WERI-Rb-1 (cell line): ENCODE measurements around the gene PCLO.

Source experiments
- DNase-seq: peaks from one replicate; pipeline ENCODE4 v3.0.0-alpha.2; 2020
- H3K27ac ChIP-seq: fragments of 250-450 bp; sonication (Bioruptor Pico); 2 replicates; pipeline ENCODE4 v1.5.1; 2020; ENCODE audit warnings: mild to moderate bottlenecking, moderate library complexity
- H3K27me3 ChIP-seq: fragments of 250-450 bp; sonication (Bioruptor Pico); 2 replicates; pipeline ENCODE4 v1.5.1; 2021; ENCODE audit warnings: mild to moderate bottlenecking, low read depth, moderate library complexity; ENCODE audit not compliant: insufficient read depth, severe bottlenecking
- H3K36me3 ChIP-seq: fragments of 250-450 bp; sonication (Bioruptor Pico); 2 replicates; pipeline ENCODE4 v1.5.1; 2020; ENCODE audit warnings: mild to moderate bottlenecking, moderate library complexity
- H3K4me3 ChIP-seq: 2 replicates; pipeline ENCODE4 v1.5.1; 2011; ENCODE audit warnings: low read depth, mild to moderate bottlenecking, control low read depth, low read length
- H3K9me3 ChIP-seq: fragments of 250-450 bp; sonication (Bioruptor Pico); 2 replicates; pipeline ENCODE4 v1.5.1; 2021; ENCODE audit warnings: mild to moderate bottlenecking, moderate library complexity; ENCODE audit not compliant: severe bottlenecking
- CTCF ChIP-seq: IDR thresholded peaks from 2 replicates; pipeline ENCODE4 v1.5.1; 2011; ENCODE audit warnings: low read depth, mild to moderate bottlenecking, control low read depth, inconsistent platforms, low read length

The PCLO gene

GRCh38 chr7:83060218-83060617 is 102.5 kb downstream of the PCLO start:
- TF ChIP-seq CTCF: no peak
- Histone ChIP-seq H3K9me3 (no peaks in the 10 kb centered on the region), H3K27me3 (no peaks in the 10 kb centered on the region), H3K27ac (no peak overlapping the region), H3K36me3 (no peaks in the 10 kb centered on the region), H3K4me3 (no peak overlapping the region)
- no peak for DNase-seq

- TF ChIP-seq CTCF: no peak
- Histone ChIP-seq H3K4me3 (no peak overlapping the region), H3K27me3 (no peaks in the 10 kb centered on the region), H3K36me3 (no peaks in the 10 kb centered on the region), H3K9me3 (no peaks in the 10 kb centered on the region), H3K27ac (no peak overlapping the region)
- no peak for DNase-seq
These were observed 104.0 kb downstream of the PCLO start for GRCh38 chr7:83058667-83059066.

- H3K27ac ChIP-seq: no peak overlapping the region
- no peaks in the 10 kb centered on the region for H3K36me3 ChIP-seq
- no peak for DNase-seq
- no peaks in the 10 kb centered on the region for H3K9me3 ChIP-seq
- no peak overlapping the region for H3K4me3 ChIP-seq
- TF ChIP-seq CTCF: no peak
- no peaks in the 10 kb centered on the region for H3K27me3 ChIP-seq
These were observed 107.5 kb downstream of the PCLO start for GRCh38 chr7:83055197-83055596.

GRCh38 chr7:83054472-83054871 is 108.2 kb downstream of the PCLO start:
- no peak for TF ChIP-seq CTCF
- Histone ChIP-seq H3K27me3 (no peaks in the 10 kb centered on the region), H3K36me3 (no peaks in the 10 kb centered on the region), H3K27ac (no peak overlapping the region), H3K9me3 (no peaks in the 10 kb centered on the region), H3K4me3 (no peak overlapping the region)
- no peak for DNase-seq

- no peak for TF ChIP-seq CTCF
- H3K27me3 ChIP-seq: no peaks in the 10 kb centered on the region
- no peaks in the 10 kb centered on the region for H3K36me3 ChIP-seq
- no peaks in the 10 kb centered on the region for H3K9me3 ChIP-seq
- H3K27ac ChIP-seq: no peak overlapping the region
- H3K4me3 ChIP-seq: no peak overlapping the region
- DNase-seq: no peak
These were observed 108.7 kb downstream of the PCLO start for GRCh38 chr7:83053965-83054364.

GRCh38 chr7:83040484-83040883 is 122.2 kb downstream of the PCLO start:
- Histone ChIP-seq H3K27ac (no peak overlapping the region), H3K27me3 (no peaks in the 10 kb centered on the region), H3K4me3 (no peak overlapping the region), H3K9me3 (no peaks in the 10 kb centered on the region), H3K36me3 (no peaks in the 10 kb centered on the region)
- DNase-seq: no peak
- no peak for TF ChIP-seq CTCF
